GM12878 (cell line): ENCODE measurements around the gene ESPL1. TPM values are rescaled to one million over a fixed set of nuclear protein-coding genes. Genes with fewer than 3 reads are reported as not detected.
A peak's percentile ranks its signal among the peaks of the same experiment; 100 is the strongest.

Experiments used
- BRCA1 ChIP-seq: IDR thresholded peaks from 2 replicates; pipeline ENCODE4 v1.6.1; 2011; ENCODE audit warnings: low read depth, low read length, improper control_type of control experiment
- CEBPB ChIP-seq, 2 experiments: fragments of 150-350 bp in 1 of 2; IDR thresholded peaks; 2 replicates each; pipeline ENCODE4 v1.6.1; 2012 to 2014; ENCODE audit warnings: low read depth in 2 of 2, low read length in 2 of 2, borderline replicate concordance in 1 of 2, inconsistent platforms in 1 of 2
- CREB1 ChIP-seq: IDR thresholded peaks from 2 replicates; pipeline ENCODE4 v1.6.1; 2012; ENCODE audit warnings: low read depth, mild to moderate bottlenecking, inconsistent platforms
- HDGF ChIP-seq: fragments of 450-650 bp; IDR thresholded peaks from 2 replicates; pipeline ENCODE4 v1.6.1; 2016; ENCODE audit warnings: antibody characterized with exemption
- JUNB ChIP-seq: IDR thresholded peaks from 2 replicates; pipeline ENCODE4 v1.6.1; 2016; ENCODE audit warnings: antibody characterized with exemption, mild to moderate bottlenecking
- KLF5 ChIP-seq: fragments of 450-650 bp; IDR thresholded peaks from 2 replicates; pipeline ENCODE4 v1.6.1; 2014; ENCODE audit warnings: mild to moderate bottlenecking; ENCODE audit not compliant: partially characterized antibody
- MXI1 ChIP-seq: fragments of 150-350 bp; IDR thresholded peaks from 2 replicates; pipeline ENCODE4 v1.6.1; 2011; ENCODE audit warnings: low read depth, mild to moderate bottlenecking, inconsistent platforms, low read length, improper control_type of control experiment
- NBN ChIP-seq: fragments of 450-650 bp; IDR thresholded peaks from 2 replicates; pipeline ENCODE4 v1.6.1; 2016
- NR2F1 ChIP-seq: fragments of 450-650 bp; conservative IDR thresholded peaks from 2 replicates; pipeline ENCODE4 v1.6.1; 2017; ENCODE audit warnings: mild to moderate bottlenecking
- POLR2AphosphoS2 ChIP-seq: IDR thresholded peaks from 2 replicates; pipeline ENCODE4 v1.6.1; 2011; ENCODE audit warnings: low read depth, mild to moderate bottlenecking, low read length, improper control_type of control experiment, moderate library complexity
- POLR2AphosphoS5 ChIP-seq: IDR thresholded peaks from 2 replicates; pipeline ENCODE4 v1.6.1; 2011; ENCODE audit warnings: mild to moderate bottlenecking, low read length, inconsistent platforms
- YY1 ChIP-seq: IDR thresholded peaks from 2 replicates; pipeline ENCODE4 v1.6.1; 2011; ENCODE audit warnings: low read depth, mild to moderate bottlenecking, low read length
- polyA plus RNA-seq, 11 experiments: library from polyadenylated mRNA; depleted of rRNA in 4 of 11; unstranded in 6 of 11; stranded (reverse) in 5 of 11; fragments of >200 nt; fragmentation: Nextera tagmentation in 4 of 11; fragmentation: Illumina TruSeq in 1 of 11; extraction: Ambion mirVana in 4 of 11; extraction: Trizol in 1 of 11; gene quantifications; 1 replicate in 1 of 11; 2 replicates in 10 of 11; pipeline versions ENCODE4 v1.2.1 to v1.2.3, GENCODE V29; 2011 to 2016; ENCODE audit warnings: inconsistent platforms in 2 of 11, missing spikeins in 2 of 11, low read depth in 1 of 11
- total RNA-seq, 4 experiments: library from RNA; depleted of rRNA in 3 of 4; stranded (reverse); fragments of >200 nt in 3 of 4; fragmentation: Illumina TruSeq in 1 of 4; extraction: Trizol in 1 of 4; gene quantifications; 2 replicates each; pipeline versions ENCODE4 v1.2.1 to v1.2.3, GENCODE V29; 2013 to 2021
- TF ChIP-seq, protein P1 (sequence below): fragments of 450-650 bp; conservative IDR thresholded peaks from 2 replicates; pipeline ENCODE4 v1.6.1; 2017; ENCODE audit warnings: mild to moderate bottlenecking, moderate library complexity
- TF ChIP-seq, protein P2 (sequence below): IDR thresholded peaks from 2 replicates; pipeline ENCODE4 v1.6.1; 2012; ENCODE audit warnings: improper control_type of control experiment, low read depth, low read length; ENCODE audit not compliant: insufficient replicate concordance
- TF ChIP-seq, protein P3 (sequence below): fragments of 450-650 bp; IDR thresholded peaks from 2 replicates; pipeline ENCODE4 v1.6.1; 2014; ENCODE audit warnings: mild to moderate bottlenecking
- TF ChIP-seq, protein P4 (sequence below): fragments of 450-650 bp; IDR thresholded peaks from 2 replicates; pipeline ENCODE4 v1.6.1; 2017; ENCODE audit warnings: borderline replicate concordance
- TF ChIP-seq, protein P5 (sequence below), 3 experiments: IDR thresholded peaks in 2 of 3; conservative IDR thresholded peaks in 1 of 3; 2 replicates each; pipeline ENCODE4 v1.5.1; 2011; ENCODE audit warnings: low read depth in 3 of 3, low read length in 3 of 3, mild to moderate bottlenecking in 3 of 3, control low read depth in 2 of 3, moderate library complexity in 2 of 3, inconsistent platforms in 1 of 3, mixed read lengths in 1 of 3; ENCODE audit not compliant: control insufficient read depth in 2 of 3, insufficient read depth in 1 of 3; ENCODE audit errors: extremely low read depth in 1 of 3

The ESPL1 gene
- total and polyA plus RNA-seq, 10 of the 15 experiments (the other 5 are each of a cell fraction or from before 2014, with no cell fraction given), result 2.1 to 61.9 (median 21.2) TPM

DNA sequence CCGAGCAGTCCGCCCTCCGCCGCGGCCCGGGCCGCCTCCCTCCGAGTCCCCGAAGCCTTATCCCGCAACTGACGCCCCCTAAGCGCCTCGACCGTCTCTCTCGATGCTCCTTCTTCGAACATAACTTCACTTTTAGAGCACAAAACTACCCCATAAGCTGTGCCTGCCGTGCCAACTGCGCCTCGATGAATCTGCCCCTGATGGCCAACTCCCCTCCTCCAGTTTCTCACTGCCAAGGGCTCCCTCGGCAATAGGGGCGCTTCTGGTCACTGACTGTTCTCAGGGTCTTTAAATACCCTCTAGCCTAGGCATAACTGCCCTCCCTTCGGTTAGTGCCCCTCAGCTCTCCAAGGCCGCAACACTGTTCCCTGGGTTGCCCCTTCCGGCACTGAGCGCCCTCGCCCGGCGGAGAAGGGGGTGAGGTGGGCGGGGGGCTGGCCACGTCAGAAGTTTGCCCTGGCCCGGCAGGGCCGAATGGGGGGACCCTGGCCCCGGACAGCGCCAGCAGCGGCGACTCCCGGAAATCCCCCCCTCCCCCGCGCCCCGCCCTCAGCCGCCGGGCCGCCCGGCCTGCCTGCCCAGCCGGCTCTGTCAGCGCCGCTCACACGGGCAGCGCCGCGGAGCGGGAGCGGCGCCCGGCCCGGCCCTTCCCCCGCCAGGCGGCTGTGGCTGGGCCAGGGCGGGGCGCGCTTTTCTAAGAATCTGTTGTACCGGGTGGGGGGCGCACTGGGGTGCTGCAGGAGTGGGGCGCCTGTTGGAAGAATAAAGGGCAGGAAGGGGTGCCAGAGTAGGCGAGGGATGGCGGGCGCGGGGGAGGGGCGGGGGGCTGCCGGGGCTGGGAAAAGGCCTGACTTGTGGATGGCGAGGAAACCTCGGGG lies 46.7 kb upstream of the ESPL1 start (continued):
- TF ChIP-seq, protein P1, sequence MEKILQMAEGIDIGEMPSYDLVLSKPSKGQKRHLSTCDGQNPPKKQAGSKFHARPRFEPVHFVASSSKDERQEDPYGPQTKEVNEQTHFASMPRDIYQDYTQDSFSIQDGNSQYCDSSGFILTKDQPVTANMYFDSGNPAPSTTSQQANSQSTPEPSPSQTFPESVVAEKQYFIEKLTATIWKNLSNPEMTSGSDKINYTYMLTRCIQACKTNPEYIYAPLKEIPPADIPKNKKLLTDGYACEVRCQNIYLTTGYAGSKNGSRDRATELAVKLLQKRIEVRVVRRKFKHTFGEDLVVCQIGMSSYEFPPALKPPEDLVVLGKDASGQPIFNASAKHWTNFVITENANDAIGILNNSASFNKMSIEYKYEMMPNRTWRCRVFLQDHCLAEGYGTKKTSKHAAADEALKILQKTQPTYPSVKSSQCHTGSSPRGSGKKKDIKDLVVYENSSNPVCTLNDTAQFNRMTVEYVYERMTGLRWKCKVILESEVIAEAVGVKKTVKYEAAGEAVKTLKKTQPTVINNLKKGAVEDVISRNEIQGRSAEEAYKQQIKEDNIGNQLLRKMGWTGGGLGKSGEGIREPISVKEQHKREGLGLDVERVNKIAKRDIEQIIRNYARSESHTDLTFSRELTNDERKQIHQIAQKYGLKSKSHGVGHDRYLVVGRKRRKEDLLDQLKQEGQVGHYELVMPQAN, result 0 out of 2 replicates have a peak, but pooled peaks have one; percentile 54
- TF ChIP-seq, protein P2, sequence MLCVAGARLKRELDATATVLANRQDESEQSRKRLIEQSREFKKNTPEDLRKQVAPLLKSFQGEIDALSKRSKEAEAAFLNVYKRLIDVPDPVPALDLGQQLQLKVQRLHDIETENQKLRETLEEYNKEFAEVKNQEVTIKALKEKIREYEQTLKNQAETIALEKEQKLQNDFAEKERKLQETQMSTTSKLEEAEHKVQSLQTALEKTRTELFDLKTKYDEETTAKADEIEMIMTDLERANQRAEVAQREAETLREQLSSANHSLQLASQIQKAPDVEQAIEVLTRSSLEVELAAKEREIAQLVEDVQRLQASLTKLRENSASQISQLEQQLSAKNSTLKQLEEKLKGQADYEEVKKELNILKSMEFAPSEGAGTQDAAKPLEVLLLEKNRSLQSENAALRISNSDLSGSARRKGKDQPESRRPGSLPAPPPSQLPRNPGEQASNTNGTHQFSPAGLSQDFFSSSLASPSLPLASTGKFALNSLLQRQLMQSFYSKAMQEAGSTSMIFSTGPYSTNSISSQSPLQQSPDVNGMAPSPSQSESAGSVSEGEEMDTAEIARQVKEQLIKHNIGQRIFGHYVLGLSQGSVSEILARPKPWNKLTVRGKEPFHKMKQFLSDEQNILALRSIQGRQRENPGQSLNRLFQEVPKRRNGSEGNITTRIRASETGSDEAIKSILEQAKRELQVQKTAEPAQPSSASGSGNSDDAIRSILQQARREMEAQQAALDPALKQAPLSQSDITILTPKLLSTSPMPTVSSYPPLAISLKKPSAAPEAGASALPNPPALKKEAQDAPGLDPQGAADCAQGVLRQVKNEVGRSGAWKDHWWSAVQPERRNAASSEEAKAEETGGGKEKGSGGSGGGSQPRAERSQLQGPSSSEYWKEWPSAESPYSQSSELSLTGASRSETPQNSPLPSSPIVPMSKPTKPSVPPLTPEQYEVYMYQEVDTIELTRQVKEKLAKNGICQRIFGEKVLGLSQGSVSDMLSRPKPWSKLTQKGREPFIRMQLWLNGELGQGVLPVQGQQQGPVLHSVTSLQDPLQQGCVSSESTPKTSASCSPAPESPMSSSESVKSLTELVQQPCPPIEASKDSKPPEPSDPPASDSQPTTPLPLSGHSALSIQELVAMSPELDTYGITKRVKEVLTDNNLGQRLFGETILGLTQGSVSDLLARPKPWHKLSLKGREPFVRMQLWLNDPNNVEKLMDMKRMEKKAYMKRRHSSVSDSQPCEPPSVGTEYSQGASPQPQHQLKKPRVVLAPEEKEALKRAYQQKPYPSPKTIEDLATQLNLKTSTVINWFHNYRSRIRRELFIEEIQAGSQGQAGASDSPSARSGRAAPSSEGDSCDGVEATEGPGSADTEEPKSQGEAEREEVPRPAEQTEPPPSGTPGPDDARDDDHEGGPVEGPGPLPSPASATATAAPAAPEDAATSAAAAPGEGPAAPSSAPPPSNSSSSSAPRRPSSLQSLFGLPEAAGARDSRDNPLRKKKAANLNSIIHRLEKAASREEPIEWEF, result no peak
- no peak for TF ChIP-seq BRCA1
- TF ChIP-seq POLR2AphosphoS5, result peak; percentile 66; the same call in 1 of the 2 replicates
- peak; percentile 41; the same call in 1 of the 2 replicates for TF ChIP-seq NR2F1
- peak; percentile 69 for TF ChIP-seq HDGF
- TF ChIP-seq YY1, result no peak
- TF ChIP-seq JUNB, result no peak
- TF ChIP-seq, protein P3, sequence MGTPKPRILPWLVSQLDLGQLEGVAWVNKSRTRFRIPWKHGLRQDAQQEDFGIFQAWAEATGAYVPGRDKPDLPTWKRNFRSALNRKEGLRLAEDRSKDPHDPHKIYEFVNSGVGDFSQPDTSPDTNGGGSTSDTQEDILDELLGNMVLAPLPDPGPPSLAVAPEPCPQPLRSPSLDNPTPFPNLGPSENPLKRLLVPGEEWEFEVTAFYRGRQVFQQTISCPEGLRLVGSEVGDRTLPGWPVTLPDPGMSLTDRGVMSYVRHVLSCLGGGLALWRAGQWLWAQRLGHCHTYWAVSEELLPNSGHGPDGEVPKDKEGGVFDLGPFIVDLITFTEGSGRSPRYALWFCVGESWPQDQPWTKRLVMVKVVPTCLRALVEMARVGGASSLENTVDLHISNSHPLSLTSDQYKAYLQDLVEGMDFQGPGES, result no peak
- peak; percentile 82 for TF ChIP-seq NBN
- TF ChIP-seq KLF5, result no peak
- no peak for TF ChIP-seq CEBPB (IDR thresholded peaks at IDR 0.05; ENCODE audit: borderline replicate concordance in 1 of 2, low read depth in 2 of 2, low read length in 2 of 2)
- TF ChIP-seq, protein P4, sequence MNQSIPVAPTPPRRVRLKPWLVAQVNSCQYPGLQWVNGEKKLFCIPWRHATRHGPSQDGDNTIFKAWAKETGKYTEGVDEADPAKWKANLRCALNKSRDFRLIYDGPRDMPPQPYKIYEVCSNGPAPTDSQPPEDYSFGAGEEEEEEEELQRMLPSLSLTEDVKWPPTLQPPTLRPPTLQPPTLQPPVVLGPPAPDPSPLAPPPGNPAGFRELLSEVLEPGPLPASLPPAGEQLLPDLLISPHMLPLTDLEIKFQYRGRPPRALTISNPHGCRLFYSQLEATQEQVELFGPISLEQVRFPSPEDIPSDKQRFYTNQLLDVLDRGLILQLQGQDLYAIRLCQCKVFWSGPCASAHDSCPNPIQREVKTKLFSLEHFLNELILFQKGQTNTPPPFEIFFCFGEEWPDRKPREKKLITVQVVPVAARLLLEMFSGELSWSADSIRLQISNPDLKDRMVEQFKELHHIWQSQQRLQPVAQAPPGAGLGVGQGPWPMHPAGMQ, result no peak
- TF ChIP-seq CREB1, result 0 out of 2 replicates have a peak, but pooled peaks have one; percentile 32
- TF ChIP-seq, protein P5, sequence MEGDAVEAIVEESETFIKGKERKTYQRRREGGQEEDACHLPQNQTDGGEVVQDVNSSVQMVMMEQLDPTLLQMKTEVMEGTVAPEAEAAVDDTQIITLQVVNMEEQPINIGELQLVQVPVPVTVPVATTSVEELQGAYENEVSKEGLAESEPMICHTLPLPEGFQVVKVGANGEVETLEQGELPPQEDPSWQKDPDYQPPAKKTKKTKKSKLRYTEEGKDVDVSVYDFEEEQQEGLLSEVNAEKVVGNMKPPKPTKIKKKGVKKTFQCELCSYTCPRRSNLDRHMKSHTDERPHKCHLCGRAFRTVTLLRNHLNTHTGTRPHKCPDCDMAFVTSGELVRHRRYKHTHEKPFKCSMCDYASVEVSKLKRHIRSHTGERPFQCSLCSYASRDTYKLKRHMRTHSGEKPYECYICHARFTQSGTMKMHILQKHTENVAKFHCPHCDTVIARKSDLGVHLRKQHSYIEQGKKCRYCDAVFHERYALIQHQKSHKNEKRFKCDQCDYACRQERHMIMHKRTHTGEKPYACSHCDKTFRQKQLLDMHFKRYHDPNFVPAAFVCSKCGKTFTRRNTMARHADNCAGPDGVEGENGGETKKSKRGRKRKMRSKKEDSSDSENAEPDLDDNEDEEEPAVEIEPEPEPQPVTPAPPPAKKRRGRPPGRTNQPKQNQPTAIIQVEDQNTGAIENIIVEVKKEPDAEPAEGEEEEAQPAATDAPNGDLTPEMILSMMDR (IDR thresholded peaks at IDR 0.05 in 2 of 3, conservative IDR thresholded peaks at IDR 0.05 in 1 of 3; ENCODE audit: control insufficient read depth in 2 of 3, extremely low read depth in 1 of 3, insufficient read depth in 1 of 3, low read depth in 3 of 3, low read length in 3 of 3), result peak; percentile 21 to 35 (median 32); a peak in 4 of 6 replicates
- peak; percentile 51; the same call in 1 of the 2 replicates for TF ChIP-seq MXI1
- TF ChIP-seq POLR2AphosphoS2, result peak; percentile 30; the same call in 1 of the 2 replicates
